HL-60 (cell line): ENCODE results near the gene OMA1.
"Not testable (repeated sequence)": the region's sequence is repeated elsewhere in the genome, so short reads cannot be mapped to it uniquely, and the experiment has no call there.

Source experiments
- DNase-seq, 2 experiments: peaks; one replicate each; pipeline ENCODE4 v3.0.0-alpha.2; 2010 to 2020; ENCODE audit warnings: low read depth in 1 of 2, low spot score in 1 of 2
- H3K27ac ChIP-seq: fragments of 250-450 bp; sonication (Bioruptor Pico); replicated peaks from 2 replicates; pipeline ENCODE4 v1.5.1; 2020; ENCODE audit warnings: mild to moderate bottlenecking, moderate library complexity
- H3K27me3 ChIP-seq: fragments of 250-450 bp; sonication (Bioruptor Pico); 2 replicates; pipeline ENCODE4 v1.5.1; 2021; ENCODE audit warnings: mild to moderate bottlenecking, moderate library complexity; ENCODE audit not compliant: insufficient read depth, poor library complexity, severe bottlenecking
- H3K4me3 ChIP-seq: replicated peaks from 2 replicates; pipeline ENCODE4 v1.5.1; 2011; ENCODE audit warnings: mild to moderate bottlenecking, control low read depth, low read length; ENCODE audit not compliant: insufficient read depth
- CTCF ChIP-seq: IDR thresholded peaks from one replicate; pipeline ENCODE4 v1.5.1; 2011; ENCODE audit warnings: low read length, control low read depth, inconsistent platforms; ENCODE audit not compliant: insufficient read depth
- GABPA ChIP-seq: IDR thresholded peaks from 2 replicates; pipeline ENCODE4 v1.6.1; 2012; ENCODE audit warnings: low read depth
- POLR2AphosphoS5 ChIP-seq: IDR thresholded peaks from 2 replicates; pipeline ENCODE4 v1.6.1; 2012; ENCODE audit warnings: low read depth
- REST ChIP-seq: IDR thresholded peaks from 2 replicates; pipeline ENCODE4 v1.6.1; 2012; ENCODE audit warnings: low read depth; ENCODE audit not compliant: insufficient replicate concordance
- SPI1 ChIP-seq: IDR thresholded peaks from 2 replicates; pipeline ENCODE4 v1.6.1; 2012; ENCODE audit warnings: low read depth, mild to moderate bottlenecking, borderline replicate concordance

Gene OMA1

GRCh38 chr1:58500043-58500442, 46.5 kb downstream of the OMA1 start:
- Histone ChIP-seq H3K4me3 (no peak overlapping the region), H3K27me3 (no peaks in the 10 kb centered on the region), H3K27ac (no peak overlapping the region)
- TF ChIP-seq REST (no peak), CTCF (no peak), GABPA (no peak), SPI1 (no peak), POLR2AphosphoS5 (no peak)
- DNase-seq = no peak

GRCh38 chr1:58497499-58497898, 49.0 kb downstream of the OMA1 start:
- DNase-seq = no peak
- H3K27ac ChIP-seq = peak overlapping the region; percentile 51
- no peak for TF ChIP-seq CTCF
- TF ChIP-seq GABPA = no peak
- peak; percentile 20; the same call in 1 of the 2 replicates for TF ChIP-seq SPI1

GRCh38 chr1:58496042-58496441, 50.5 kb downstream of the OMA1 start:
- Histone ChIP-seq H3K4me3 (no peak overlapping the region), H3K27ac (no peak overlapping the region), H3K27me3 (no peaks in the 10 kb centered on the region)
- no peak for DNase-seq
- TF ChIP-seq CTCF = no peak
- TF ChIP-seq REST = no peak
- no peak for TF ChIP-seq SPI1
- no peak for TF ChIP-seq GABPA
- no peak for TF ChIP-seq POLR2AphosphoS5

More at GRCh38 chr1:58497499-58497898, 49.0 kb downstream of the OMA1 start:
- Histone ChIP-seq H3K4me3 (no peak overlapping the region), H3K27me3 (no peaks in the 10 kb centered on the region)

GRCh38 chr1:58488914-58489313, 57.6 kb downstream of the OMA1 start:
- not testable (repeated sequence) for DNase-seq, H3K27ac ChIP-seq, H3K4me3 ChIP-seq

More at GRCh38 chr1:58488914-58489313, 57.6 kb downstream of the OMA1 start:
- not testable (repeated sequence) for H3K27me3 ChIP-seq
